ENCODE measurements around the gene MAP2. TPM values are rescaled to one million over a fixed set of nuclear protein-coding genes. Genes with fewer than 3 reads are reported as not detected.

MAP2 gene
- total RNA-seq, 1 experiment from 2014 or later: 82.0 TPM

DNA sequence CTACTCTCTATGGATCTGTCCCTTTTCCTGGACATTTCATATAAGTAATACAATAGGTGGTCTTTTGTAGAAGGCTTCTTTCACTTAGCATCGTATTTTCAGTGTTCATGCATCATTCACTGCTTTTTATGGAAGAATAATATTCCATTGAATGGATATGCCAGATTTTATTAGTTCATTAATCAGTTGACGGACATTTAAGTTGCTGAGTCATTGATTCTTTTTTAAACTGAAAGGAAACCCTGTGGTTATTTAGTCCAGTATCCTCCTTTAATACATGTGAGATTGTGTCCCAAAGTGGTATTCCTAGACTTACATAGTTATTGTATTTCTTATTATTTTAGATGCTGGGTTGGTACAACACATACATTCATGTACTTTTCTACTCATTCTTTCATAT is 185.7 kb downstream of the MAP2 start:
- in situ Hi-C loops (cut with HindIII; ENCODE audit: low pct_unique_long_range_greater_than_20kb, low sequenced_read_pairs): no loop called here
- DNase-seq (ENCODE audit: low read depth): no peak

DNA sequence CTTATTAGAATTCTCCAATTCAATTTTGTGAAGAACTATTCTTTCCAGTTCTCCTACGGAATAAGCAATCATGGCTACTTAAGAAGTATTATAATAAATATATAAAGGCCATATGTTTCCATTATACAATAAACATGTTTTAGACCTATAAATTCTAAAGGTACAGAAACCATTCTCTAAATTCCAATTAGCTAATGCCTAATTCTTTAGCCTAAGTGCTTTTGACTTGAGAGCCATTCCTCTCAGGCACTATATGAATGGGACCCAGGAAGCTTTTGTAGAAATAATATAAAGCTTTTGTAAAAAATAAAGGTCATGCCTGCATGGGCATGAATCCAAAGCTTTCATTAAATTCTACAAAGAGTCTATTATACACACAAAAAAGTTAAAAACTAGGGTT is 186.8 kb downstream of the MAP2 start:
- no peak for DNase-seq (ENCODE audit: low read depth)
- in situ Hi-C loops (cut with HindIII; ENCODE audit: low pct_unique_long_range_greater_than_20kb, low sequenced_read_pairs): no loop called here

DNA sequence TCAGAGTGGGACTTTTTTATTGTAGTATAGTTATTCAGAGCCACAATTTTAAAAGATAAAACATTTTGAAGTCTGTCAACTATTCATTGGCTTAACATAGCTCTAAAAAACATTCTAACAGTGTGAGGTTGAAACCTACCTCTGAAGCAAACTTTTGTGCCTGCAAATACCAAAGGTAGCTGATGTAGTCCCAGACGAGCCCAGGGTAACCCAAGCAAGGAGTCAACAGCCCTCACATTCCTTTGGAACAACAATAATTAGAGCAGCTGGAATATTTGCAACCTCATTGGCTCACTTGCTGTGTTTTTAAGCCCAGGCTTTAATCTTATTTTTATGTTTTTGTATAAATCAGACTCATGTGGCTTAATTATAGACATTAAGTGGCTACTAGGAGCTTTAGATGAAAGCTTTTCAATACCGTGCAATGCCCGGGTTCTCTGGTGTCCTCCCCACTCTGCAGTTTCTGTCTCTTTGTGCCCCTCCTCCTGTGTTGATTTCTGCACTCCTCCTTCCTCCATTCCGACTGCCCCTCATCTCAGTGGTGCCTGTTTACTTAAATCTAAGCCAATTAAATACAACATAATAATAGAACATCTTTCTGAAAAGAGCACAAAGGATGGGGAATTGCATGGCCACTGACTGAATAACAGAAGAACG is 189.9 kb downstream of the MAP2 start:
- DNase-seq (ENCODE audit: low read depth): no peak
- in situ Hi-C loops (cut with HindIII; ENCODE audit: low pct_unique_long_range_greater_than_20kb, low sequenced_read_pairs): no loop called here

DNA sequence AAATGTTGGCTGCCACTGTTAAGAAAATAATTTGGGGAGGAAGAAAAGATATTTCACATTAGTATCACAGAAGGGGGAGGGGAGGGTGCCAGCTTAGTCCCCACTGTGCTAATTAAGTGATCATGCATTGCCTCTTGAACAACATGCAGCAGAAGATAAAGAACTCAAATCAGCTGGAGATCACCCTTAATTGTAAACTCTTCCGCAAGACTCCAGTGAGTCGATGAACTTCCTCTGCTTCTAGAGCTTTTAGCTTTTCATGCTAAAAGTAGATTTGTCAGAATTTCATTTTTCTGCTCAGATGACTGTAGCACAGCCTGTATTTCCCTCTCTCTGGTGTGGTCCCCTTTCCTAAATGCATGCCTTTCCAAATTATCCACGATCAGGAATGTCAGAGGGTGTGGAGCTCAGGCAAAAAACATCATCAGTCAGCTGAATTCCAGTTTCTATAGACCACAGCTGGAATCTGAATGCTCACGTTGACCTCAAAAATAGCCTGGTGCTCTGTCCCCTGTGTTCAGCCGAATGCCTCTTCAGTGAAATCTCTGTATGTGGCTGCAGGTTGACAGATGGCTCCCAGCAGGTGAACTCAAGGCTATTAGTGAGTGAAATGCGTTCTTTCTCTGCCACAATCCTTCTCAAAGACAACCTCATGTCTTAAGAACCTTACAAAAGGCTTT is 191.0 kb downstream of the MAP2 start:
- in situ Hi-C loops (cut with HindIII; ENCODE audit: low pct_unique_long_range_greater_than_20kb, low sequenced_read_pairs): no loop called here
- no peak for DNase-seq (ENCODE audit: low read depth)

DNA sequence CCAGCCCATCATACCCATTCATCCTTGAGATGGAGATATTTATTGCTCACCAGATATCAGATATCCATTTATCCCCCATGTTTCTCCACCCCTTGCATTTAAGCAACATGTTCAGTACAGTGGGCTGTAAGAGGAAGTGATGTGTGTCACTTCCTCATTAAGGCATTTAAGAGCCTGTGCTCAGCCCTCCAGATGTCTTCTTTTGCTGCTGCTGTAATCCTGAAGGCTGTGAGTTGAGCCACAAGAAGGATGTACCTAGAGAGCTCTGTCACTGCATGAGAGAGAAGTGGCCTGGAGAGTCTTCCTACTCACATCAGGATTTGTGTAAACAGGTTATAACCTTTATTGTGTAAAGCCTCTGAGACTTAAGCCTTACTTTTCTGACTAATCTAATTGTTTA is 195.9 kb downstream of the MAP2 start:
- no peak for DNase-seq (ENCODE audit: low read depth)
- in situ Hi-C loops (cut with HindIII; ENCODE audit: low pct_unique_long_range_greater_than_20kb, low sequenced_read_pairs): no loop called here

DNA sequence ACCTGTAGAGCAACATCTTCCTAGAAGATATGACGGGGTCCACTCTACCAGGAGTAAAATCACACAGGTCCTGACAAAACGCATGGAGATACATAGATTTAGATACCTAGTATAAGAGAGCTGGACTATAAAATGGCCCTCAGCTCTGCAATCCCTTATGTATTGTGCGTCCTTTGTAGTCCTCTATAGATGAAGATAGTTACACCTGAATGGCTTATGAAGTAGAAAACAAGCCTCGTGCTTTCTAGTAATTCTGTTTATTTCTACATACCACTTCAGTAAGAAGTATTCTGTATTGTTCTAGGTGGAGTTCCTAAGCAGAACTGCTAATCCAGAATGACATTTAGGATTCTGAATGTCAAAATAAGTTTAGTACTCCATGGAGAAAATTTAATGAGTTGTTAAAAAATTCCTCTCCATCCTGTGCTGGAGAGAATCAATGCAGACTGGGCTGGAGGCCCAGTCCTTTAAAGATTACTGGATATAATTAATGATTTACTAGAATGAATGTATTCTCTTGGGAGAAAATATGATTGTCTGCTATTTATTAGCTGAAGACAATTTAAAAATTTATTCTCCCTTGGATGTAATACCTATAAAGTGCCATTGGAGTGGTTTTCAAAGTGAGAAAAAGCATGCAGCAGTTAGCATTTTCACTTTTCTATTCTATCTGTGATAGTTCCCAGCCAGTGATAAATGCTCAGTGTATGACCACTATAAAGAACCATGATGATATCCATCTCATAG is 200.5 kb downstream of the MAP2 start:
- in situ Hi-C loops (cut with HindIII; ENCODE audit: low pct_unique_long_range_greater_than_20kb, low sequenced_read_pairs): no loop called here
- peak; percentile 34 for DNase-seq (ENCODE audit: low read depth)

DNA sequence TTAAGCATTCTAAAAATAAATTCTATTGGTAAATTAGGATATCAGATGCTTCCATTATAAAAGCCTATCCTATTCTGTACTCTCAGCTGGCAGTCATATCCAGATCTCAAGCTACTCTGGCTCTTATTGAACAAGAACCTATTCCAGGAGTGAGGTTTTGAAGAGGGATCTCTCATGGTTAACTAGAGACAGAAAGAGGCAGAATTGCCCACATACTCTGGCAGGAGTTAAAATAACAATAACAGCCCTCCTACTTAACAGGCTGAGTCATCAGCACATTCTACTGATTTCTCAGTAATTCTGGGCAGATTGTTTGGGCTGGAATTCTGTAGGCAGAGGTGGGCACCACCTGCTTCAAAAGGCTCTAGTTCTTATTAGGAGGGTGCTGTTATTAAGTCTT is 205.8 kb downstream of the MAP2 start:
- peak; percentile 54 for DNase-seq (ENCODE audit: low read depth)
- in situ Hi-C loops (cut with HindIII; ENCODE audit: low pct_unique_long_range_greater_than_20kb, low sequenced_read_pairs): no loop called here

DNA sequence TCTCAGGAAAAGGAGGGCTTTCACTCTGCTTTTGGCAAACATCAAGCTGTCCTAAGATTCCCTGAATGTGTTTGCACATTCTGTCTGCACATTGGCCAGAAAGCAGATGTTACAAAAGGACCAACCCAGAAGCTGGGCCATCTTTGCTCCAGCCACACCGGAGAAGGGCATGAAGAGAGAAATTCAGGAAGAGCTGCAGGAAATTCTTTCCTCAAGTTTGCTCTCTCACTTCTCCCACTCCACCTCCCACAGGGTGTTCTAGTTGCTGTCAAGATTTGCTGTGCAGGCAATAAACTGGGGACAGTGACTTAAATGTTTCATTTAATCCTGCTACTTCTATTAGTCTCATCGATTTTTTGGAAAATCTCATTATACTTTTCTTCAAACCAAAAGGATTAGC is 210.1 kb downstream of the MAP2 start:
- in situ Hi-C loops (cut with HindIII; ENCODE audit: low pct_unique_long_range_greater_than_20kb, low sequenced_read_pairs): no loop called here

DNA sequence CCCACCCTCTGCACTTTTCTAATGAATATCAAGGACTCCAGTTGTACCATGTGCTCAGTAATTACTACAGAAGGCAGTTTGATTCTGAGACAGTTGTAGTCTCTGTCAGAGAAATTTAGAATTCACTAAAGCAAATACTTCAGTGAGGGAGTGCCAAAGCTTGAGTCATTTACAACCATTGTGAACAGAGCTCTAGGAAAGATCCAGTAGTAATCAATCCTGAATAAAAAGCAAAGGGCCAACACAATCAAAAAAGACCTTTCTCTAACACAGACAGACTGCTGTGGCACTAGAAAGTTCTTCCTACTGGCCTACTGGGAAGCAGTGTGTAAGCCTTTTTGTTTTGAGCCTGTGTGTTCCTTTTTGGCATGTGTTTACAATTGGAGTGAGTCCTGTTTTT is 212.2 kb downstream of the MAP2 start:
- DNase-seq (ENCODE audit: low read depth): no peak
- in situ Hi-C loops (cut with HindIII; ENCODE audit: low pct_unique_long_range_greater_than_20kb, low sequenced_read_pairs): no loop called here

More for the DNA sequence above, 210.1 kb downstream of the MAP2 start:
- no peak for DNase-seq (ENCODE audit: low read depth)

DNA sequence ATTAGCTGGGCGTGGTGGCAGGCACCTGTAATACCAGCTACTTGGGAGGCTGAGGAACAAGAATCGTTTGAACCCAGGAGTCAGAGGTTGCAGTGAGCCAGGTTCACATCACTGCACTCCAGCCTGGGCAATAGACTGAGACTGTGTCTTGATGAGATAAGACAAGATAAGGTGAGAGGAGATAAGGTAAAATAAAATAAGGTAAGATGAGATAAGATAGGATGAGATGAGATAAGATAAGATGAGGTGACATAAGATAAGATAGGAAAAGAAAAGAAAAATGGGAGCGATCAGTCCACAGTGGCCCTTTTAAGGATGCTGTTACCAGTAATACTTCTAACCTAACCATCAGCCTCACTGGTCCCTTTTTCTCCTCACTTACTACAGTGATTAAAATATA is 213.4 kb downstream of the MAP2 start:
- in situ Hi-C loops (cut with HindIII; ENCODE audit: low pct_unique_long_range_greater_than_20kb, low sequenced_read_pairs): no loop called here
- DNase-seq (ENCODE audit: low read depth): no peak

DNA sequence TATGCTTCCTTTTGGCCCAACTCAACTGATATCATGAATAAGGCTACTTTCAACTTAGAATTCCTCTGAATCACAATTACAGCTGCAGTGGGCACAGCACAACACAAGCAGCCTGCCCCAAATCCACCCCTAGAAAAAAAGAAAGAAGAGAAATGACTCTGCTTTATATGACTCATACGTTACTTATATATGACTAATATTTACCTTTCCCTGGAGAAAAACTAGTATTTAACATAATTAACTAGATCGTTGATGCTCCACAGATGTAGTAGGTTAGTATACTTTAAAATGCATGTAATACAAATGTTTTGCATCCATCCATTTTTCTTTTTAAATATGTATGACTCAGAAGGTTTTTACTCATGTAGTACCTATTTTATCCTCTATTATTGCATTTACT is 214.5 kb downstream of the MAP2 start:
- in situ Hi-C loops (cut with HindIII; ENCODE audit: low pct_unique_long_range_greater_than_20kb, low sequenced_read_pairs): no loop called here
- peak; percentile 60 for DNase-seq (ENCODE audit: low read depth)

DNA sequence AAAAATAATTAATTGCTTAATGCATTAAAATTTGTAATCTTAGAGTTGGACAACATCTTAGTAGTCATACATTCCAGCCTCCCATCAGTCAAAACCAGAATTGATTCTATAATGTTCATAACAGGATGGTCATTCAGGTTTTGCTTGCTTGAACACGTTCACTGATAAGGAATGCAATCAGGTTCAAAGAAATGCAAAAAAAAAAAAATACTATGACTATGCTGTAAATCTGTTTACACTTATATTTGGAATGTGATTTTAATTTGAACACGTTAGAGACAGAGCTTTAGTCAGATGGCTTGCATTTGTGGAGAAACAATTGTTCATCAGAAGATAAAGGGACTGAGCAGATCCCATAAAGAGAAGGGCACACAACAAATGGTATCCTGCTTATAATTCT is 216.5 kb downstream of the MAP2 start:
- in situ Hi-C loops (cut with HindIII; ENCODE audit: low pct_unique_long_range_greater_than_20kb, low sequenced_read_pairs): no loop called here
- no peak for DNase-seq (ENCODE audit: low read depth)

DNA sequence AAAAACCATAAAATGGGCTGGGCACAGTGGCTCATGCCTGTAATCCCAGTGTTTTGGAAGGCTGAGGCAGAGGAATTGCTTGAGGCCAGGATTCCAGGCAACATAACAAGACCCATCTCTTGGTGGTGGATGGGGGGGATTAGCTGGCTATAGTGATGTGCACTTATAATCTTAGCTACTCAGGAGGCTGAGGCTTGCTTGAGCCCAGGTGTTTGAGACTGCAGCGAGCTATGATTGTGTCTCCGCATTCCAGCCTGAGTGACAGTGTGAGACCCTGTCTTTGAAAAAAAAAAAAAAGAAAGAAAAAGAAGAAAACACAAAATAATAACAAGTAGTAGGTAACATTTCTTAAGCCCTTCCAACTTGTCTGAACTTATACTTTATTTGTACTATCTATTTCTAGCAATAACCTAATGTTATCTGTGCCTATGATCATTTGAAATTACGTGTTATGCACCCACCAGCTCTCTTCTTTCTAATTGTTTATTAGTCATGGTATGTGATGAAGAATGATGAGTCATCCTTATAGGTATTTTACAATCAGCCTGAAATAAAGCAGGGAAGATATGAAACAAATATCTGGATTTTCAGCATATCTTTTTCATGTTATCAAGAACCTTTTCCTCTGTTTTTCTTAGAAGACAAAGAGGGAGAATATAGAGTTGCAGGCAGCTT is 218.4 kb downstream of the MAP2 start:
- in situ Hi-C loops (cut with HindIII; ENCODE audit: low pct_unique_long_range_greater_than_20kb, low sequenced_read_pairs): no loop called here
- peak; percentile 28 for DNase-seq (ENCODE audit: low read depth)

DNA sequence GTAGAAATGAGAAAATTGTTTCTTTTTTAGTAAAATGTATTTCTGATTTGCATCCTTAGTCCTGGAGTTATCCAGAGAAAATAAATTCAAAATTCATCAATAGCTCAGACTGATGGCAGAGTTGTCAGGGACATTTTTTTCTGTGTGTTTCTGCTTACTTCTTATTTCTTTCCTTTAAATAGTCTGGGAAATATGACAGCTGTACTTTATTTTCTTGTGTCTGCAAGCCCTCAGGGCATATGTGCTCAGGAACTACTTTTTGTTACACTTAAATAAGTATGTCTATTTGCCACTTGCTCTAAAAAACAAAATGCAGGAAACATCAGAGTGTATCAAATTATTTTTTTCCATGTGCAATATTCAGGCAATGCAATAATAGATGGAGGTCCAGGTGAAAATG is 221.0 kb downstream of the MAP2 start:
- no peak for DNase-seq (ENCODE audit: low read depth)
- in situ Hi-C loops (cut with HindIII; ENCODE audit: low pct_unique_long_range_greater_than_20kb, low sequenced_read_pairs): no loop called here

DNA sequence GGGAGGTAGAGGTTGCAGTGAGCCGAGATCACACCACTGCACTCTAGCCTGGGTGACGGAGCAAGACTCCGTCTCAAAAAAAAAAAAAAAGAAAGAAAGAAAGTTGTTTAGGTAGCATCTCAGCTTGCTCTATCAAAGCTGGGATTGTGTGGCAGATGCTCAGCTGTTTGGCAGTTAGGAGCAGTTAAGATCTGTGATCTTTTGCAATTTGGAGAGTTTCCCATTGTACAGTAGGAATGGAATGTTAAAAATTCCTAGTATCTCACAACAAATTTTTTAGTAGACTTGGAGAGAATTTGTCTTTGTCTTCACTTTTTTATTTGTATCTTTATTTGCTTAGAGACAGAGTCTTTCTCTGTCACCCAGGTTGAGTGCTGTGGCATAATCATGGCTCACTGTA is 224.9 kb downstream of the MAP2 start:
- DNase-seq (ENCODE audit: low read depth): peak; percentile 22
- in situ Hi-C loops (cut with HindIII; ENCODE audit: low pct_unique_long_range_greater_than_20kb, low sequenced_read_pairs): no loop called here

DNA sequence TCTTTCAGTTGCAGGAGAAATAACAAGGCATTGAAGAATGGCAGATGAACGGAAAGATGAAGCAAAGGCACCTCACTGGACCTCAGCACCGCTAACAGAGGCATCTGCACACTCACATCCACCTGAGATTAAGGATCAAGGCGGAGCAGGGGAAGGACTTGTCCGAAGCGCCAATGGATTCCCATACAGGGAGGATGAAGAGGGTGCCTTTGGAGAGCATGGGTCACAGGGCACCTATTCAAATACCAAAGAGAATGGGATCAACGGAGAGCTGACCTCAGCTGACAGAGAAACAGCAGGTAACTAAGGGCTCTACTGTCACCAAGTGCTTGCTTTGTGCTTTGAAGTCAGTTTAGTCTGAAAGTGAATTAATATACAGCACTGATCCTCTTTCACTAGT is 229.3 kb downstream of the MAP2 start:
- DNase-seq (ENCODE audit: low read depth): no peak
- in situ Hi-C loops (cut with HindIII; ENCODE audit: low pct_unique_long_range_greater_than_20kb, low sequenced_read_pairs): no loop called here

DNA sequence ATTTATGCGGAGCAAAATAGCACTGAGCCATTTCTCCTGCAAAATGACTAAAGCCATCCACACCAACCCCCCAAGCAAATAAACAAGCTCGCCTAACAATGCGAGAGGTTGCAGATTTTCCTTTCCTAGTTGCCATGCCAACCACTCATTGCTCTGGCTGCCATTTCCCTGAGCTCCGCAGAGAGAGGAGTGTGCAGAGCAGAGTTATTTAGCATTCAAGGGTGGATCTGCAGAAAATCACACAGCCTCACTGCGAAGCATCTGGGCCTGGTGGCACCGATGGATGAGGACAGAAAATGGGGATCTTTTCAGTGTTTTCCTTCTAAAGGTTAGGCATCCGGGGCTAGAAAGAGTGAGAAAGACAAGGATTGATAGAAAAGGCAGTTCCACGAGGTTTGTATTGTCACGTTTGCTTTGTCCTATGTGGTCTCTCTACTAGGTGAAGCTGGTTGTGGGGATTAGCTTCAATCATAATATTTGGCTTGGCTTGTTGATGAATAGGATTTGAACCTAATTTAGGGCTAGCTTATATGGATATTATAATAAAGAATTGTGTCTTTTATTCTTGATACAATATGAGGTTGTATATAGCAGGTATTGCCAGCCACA is 237.5 kb downstream of the MAP2 start:
- peak; percentile 38 for DNase-seq (ENCODE audit: low read depth)
- in situ Hi-C loops (cut with HindIII; ENCODE audit: low pct_unique_long_range_greater_than_20kb, low sequenced_read_pairs): no loop called here

DNA sequence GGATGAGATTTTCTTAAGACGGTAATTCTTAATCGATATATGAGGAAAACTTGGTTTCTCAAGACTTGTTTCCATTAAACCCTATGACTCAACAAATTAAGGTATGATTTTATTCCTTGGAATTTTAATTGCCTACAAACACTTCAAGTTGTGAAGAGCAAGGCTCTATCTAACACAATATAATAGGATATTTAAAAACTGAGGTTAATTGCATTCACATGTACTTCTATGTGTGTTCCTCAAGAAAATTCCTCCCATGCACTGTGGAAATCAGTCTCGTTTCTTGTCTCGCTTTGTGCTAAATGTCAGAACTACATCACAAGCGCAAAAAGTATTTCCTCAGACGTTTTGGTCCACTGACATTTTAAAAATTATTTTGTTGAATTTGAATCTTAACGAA is 238.2 kb downstream of the MAP2 start:
- in situ Hi-C loops (cut with HindIII; ENCODE audit: low pct_unique_long_range_greater_than_20kb, low sequenced_read_pairs): no loop called here
- DNase-seq (ENCODE audit: low read depth): no peak

DNA sequence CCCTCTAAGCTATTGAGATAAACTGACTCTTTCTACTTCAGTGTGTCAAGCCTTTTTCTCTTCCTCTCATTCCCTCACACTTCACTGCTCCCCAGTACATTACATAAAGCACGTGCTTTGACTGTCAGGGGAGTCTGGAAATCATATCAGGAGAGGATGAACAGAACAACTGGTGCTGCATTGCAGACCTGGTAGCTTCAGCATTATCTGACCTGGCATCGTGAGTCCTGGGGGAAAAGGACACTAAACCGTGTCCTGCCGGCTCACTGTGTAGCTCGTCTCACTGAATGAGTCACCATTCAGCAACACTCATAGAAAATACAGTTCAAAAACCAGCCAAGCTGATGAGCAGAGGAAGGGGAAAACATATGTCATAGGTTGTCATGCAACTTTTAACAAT is 239.3 kb downstream of the MAP2 start:
- peak; percentile 69 for DNase-seq (ENCODE audit: low read depth)
- in situ Hi-C loops (cut with HindIII; ENCODE audit: low pct_unique_long_range_greater_than_20kb, low sequenced_read_pairs): no loop called here
